HUDEP-2 (cell line): ENCODE measurements around the gene STRN4.

Source experiments
- DNase-seq, 76 experiments: peaks; one replicate each; lab custom pipeline; 2025; ENCODE audit not compliant: unreplicated experiment in 76 of 76; lab: John Stamatoyannopoulos, UW

Gene STRN4

GRCh38 chr19:46726971-46727501 is 19.2 kb downstream of the STRN4 start:
- no peak for DNase-seq

GRCh38 chr19:46726551-46726950 is 19.7 kb downstream of the STRN4 start:
- no peak for DNase-seq

- no peak for DNase-seq
Observed at GRCh38 chr19:46725859-46726393, 20.3 kb downstream of the STRN4 start.

- no peak for DNase-seq
Observed at GRCh38 chr19:46725036-46725820, 21.0 kb downstream of the STRN4 start.

- no peak for DNase-seq
Observed at GRCh38 chr19:46724468-46724867, 21.8 kb downstream of the STRN4 start.

- no peak for DNase-seq
Observed at GRCh38 chr19:46723471-46723870, 22.8 kb downstream of the STRN4 start.

- DNase-seq, result no peak
Observed at GRCh38 chr19:46723023-46723461, 23.2 kb downstream of the STRN4 start.

- no peak for DNase-seq
Observed at GRCh38 chr19:46722421-46723022, 23.7 kb downstream of the STRN4 start.

- no peak for DNase-seq
Observed at GRCh38 chr19:46722004-46722380, 24.3 kb downstream of the STRN4 start.

GRCh38 chr19:46721269-46722003 is 24.8 kb downstream of the STRN4 start:
- DNase-seq, result no peak

GRCh38 chr19:46720503-46721239 is 25.6 kb downstream of the STRN4 start:
- DNase-seq, result no peak

- DNase-seq, result no peak
Observed at GRCh38 chr19:46719629-46720502, 26.4 kb downstream of the STRN4 start.

- no peak for DNase-seq
Observed at GRCh38 chr19:46718934-46719622, 27.2 kb downstream of the STRN4 start.

- peak in 30 of 76 experiments; percentile 18 to 86 (median 47) for DNase-seq
Observed at GRCh38 chr19:46718157-46718933, 27.9 kb downstream of the STRN4 start.

GRCh38 chr19:46717716-46718143 is 28.5 kb downstream of the STRN4 start:
- peak in 37 of 76 experiments; percentile 18 to 86 (median 54) for DNase-seq

- DNase-seq, result peak in 72 of 76 experiments; percentile 19 to 85 (median 66)
Observed at GRCh38 chr19:46717034-46717715, 29.1 kb downstream of the STRN4 start, which contains the start of gene PRKD2. Gene PRKD2, minus strand, starts transcription at chr19:46717114. Its CDS starts 744 bp downstream, at chr19:46716370.

- DNase-seq, result no peak
Observed at GRCh38 chr19:46716672-46717033, 29.6 kb downstream of the STRN4 start.
